ENCODE data around the gene GIMAP7. TPM values are rescaled to one million over a fixed set of nuclear protein-coding genes. Genes with fewer than 3 reads are reported as not detected.
"Not testable (repeated sequence)": the region's sequence is repeated elsewhere in the genome, so short reads cannot be mapped to it uniquely, and the experiment has no call there.

The GIMAP7 gene
- total and polyA plus RNA-seq, 2 donors (not counting 1 experiment from before 2014, with no cell fraction given): 0.16 to 0.30 TPM

- DNase-seq (no peak), ATAC-seq (ENCODE audit: low read depth) (no peak)
- Mint-ChIP-seq H3K27me3 (peaks cover 9% of the 10 kb centered on the region), H3K27ac (no peak overlapping the region), H3K4me1 (no peaks in the 10 kb centered on the region), H3K9me3 (ENCODE audit: insufficient read depth) (no peaks in the 10 kb centered on the region), H3K4me3 (no peak overlapping the region)
- H3K27me3 ChIP-seq (replicated peaks in 1 of 4; ENCODE audit: control extremely low read depth in 1 of 4, control insufficient read depth in 3 of 4, insufficient read depth in 4 of 4, low read length in 3 of 4): no peaks in the 10 kb centered on the region
- no peaks in the 10 kb centered on the region for H3K36me3 ChIP-seq (replicated peaks in 1 of 2; ENCODE audit: control extremely low read depth in 1 of 2, control insufficient read depth in 1 of 2, extremely low read depth in 1 of 2, insufficient read depth in 2 of 2, low read length in 1 of 2)
- no peak overlapping the region for H3K9ac ChIP-seq (ENCODE audit: low read length)
- intact Hi-C loops (cut with micrococcal nuclease): no loop called here
- TF ChIP-seq CTCF (IDR thresholded peaks at IDR 0.05) (no peak), EZH2 (IDR thresholded peaks at IDR 0.05; ENCODE audit: borderline replicate concordance, insufficient read depth, low read depth, low read length, poor library complexity, severe bottlenecking) (no peak)
- no peak overlapping the region for H3K4me3 ChIP-seq (ENCODE audit: control extremely low read depth in 1 of 5, extremely low read depth in 1 of 5, insufficient read depth in 1 of 5, low read depth in 2 of 5, low read length in 4 of 5)
- no peaks in the 10 kb centered on the region for H3K79me2 ChIP-seq (ENCODE audit: control insufficient read depth, insufficient read depth, low read length)
- no peak overlapping the region for H2AFZ ChIP-seq (ENCODE audit: insufficient read depth, low read depth, low read length, poor library complexity, severe bottlenecking)
- H3K9me3 ChIP-seq (ENCODE audit: control extremely low read depth in 1 of 3, control insufficient read depth in 2 of 3, insufficient read depth in 1 of 3, low read length in 2 of 3): no peaks in the 10 kb centered on the region
- H3K4me2 ChIP-seq (replicated peaks; ENCODE audit: low read depth, low read length, poor library complexity, severe bottlenecking): no peak overlapping the region
- ChIA-PET POLR2A (no interaction called here), CTCF (no interaction called here)
- no peak overlapping the region for H3K27ac ChIP-seq (ENCODE audit: low read length in 2 of 2)
- WGBS (ENCODE audit: insufficient coverage): no CpG with 5 or more reads among the region's 1 CpG
- H3K4me1 ChIP-seq (ENCODE audit: control insufficient read depth in 2 of 2, insufficient read depth in 2 of 2, low read length in 2 of 2): no peaks in the 10 kb centered on the region
- H4K20me1 ChIP-seq (ENCODE audit: control insufficient read depth, insufficient read depth, low read length, poor library complexity, severe bottlenecking): no peaks in the 10 kb centered on the region
Measured at GRCh38 chr7:150489782-150490181, 24.9 kb upstream of the GIMAP7 start.

GRCh38 chr7:150493442-150493841 lies 21.2 kb upstream of the GIMAP7 start:
- H3K4me3 ChIP-seq (ENCODE audit: control extremely low read depth in 1 of 5, extremely low read depth in 1 of 5, insufficient read depth in 1 of 5, low read depth in 2 of 5, low read length in 4 of 5); H3K4me1 ChIP-seq (ENCODE audit: control insufficient read depth in 2 of 2, insufficient read depth in 2 of 2, low read length in 2 of 2); POLR2A ChIA-PET; H3K9me3 ChIP-seq (ENCODE audit: control extremely low read depth in 1 of 3, control insufficient read depth in 2 of 3, insufficient read depth in 1 of 3, low read length in 2 of 3); H3K4me2 ChIP-seq (replicated peaks; ENCODE audit: low read depth, low read length, poor library complexity, severe bottlenecking); H4K20me1 ChIP-seq (ENCODE audit: control insufficient read depth, insufficient read depth, low read length, poor library complexity, severe bottlenecking); H3K9ac ChIP-seq (ENCODE audit: low read length); H3K79me2 ChIP-seq (ENCODE audit: control insufficient read depth, insufficient read depth, low read length); DNase-seq; H3K27me3 ChIP-seq (replicated peaks in 1 of 4; ENCODE audit: control extremely low read depth in 1 of 4, control insufficient read depth in 3 of 4, insufficient read depth in 4 of 4, low read length in 3 of 4); H3K4me3 Mint-ChIP-seq; H3K27ac ChIP-seq (ENCODE audit: low read length in 2 of 2); CTCF ChIA-PET; H3K9me3 Mint-ChIP-seq (ENCODE audit: insufficient read depth); H3K4me1 Mint-ChIP-seq; ATAC-seq (ENCODE audit: low read depth); H3K27ac Mint-ChIP-seq; H3K36me3 ChIP-seq (replicated peaks in 1 of 2; ENCODE audit: control extremely low read depth in 1 of 2, control insufficient read depth in 1 of 2, extremely low read depth in 1 of 2, insufficient read depth in 2 of 2, low read length in 1 of 2); H2AFZ ChIP-seq (ENCODE audit: insufficient read depth, low read depth, low read length, poor library complexity, severe bottlenecking); intact Hi-C loops (cut with micrococcal nuclease): not testable (repeated sequence)
- no CpG with 5 or more reads among the region's 3 CpGs for WGBS (ENCODE audit: insufficient coverage)
- peaks cover 12% of the 10 kb centered on the region for H3K27me3 Mint-ChIP-seq
